Common myeloid progenitor, CD34-positive (primary cell): Measurements from ENCODE around the gene AREG.

Experiments
- CTCF ChIA-PET: fragments of 350-600 bp; sonication (Branson Sonifier 250); formaldehyde crosslinking; loops from one replicate; lab custom pipeline; 2021; ENCODE audit warnings: antibody characterized with exemption; lab: Charles Lee
- POLR2A ChIA-PET: fragments of 350-600 bp; sonication (Branson Sonifier 250); formaldehyde crosslinking; loops from one replicate; lab custom pipeline; 2021; ENCODE audit warnings: antibody characterized with exemption; lab: Charles Lee
- DNase-seq, 3 donors: peaks; one replicate each; pipeline versions ENCODE4 v3.0.0 to v3.0.0-alpha.2; 2013
- H3K27ac ChIP-seq, 2 experiments: 1 replicate in 1 of 2; 2 replicates in 1 of 2; pipeline ENCODE4 v1.7.0; 2013; ENCODE audit warnings: inconsistent platforms in 2 of 2, low read length in 2 of 2, mild to moderate bottlenecking in 2 of 2, low read depth in 1 of 2, moderate library complexity in 1 of 2; ENCODE audit not compliant: severe bottlenecking in 2 of 2, insufficient read depth in 1 of 2, poor library complexity in 1 of 2
- H3K27me3 ChIP-seq, 5 experiments: replicated peaks in 2 of 5; 1 replicate in 3 of 5; 2 replicates in 2 of 5; pipeline versions ENCODE4 v1.6.1 to v1.7.0; 2013; ENCODE audit warnings: low read length in 4 of 5, mild to moderate bottlenecking in 2 of 5, moderate library complexity in 2 of 5, inconsistent platforms in 1 of 5; ENCODE audit not compliant: insufficient read depth in 5 of 5, control insufficient read depth in 4 of 5
- H3K36me3 ChIP-seq, 4 experiments: 1 replicate in 2 of 4; 2 replicates in 2 of 4; pipeline versions ENCODE4 v1.6.1 to v1.7.0; 2013; ENCODE audit warnings: low read length in 3 of 4, control low read depth in 1 of 4, mild to moderate bottlenecking in 1 of 4; ENCODE audit not compliant: control insufficient read depth in 4 of 4, insufficient read depth in 4 of 4
- H3K4me1 ChIP-seq, 4 experiments: 1 replicate in 3 of 4; 2 replicates in 1 of 4; pipeline versions ENCODE4 v1.6.1 to v1.7.1; 2013; ENCODE audit warnings: low read length in 3 of 4, mild to moderate bottlenecking in 3 of 4, control low read depth in 1 of 4, inconsistent platforms in 1 of 4, moderate library complexity in 1 of 4; ENCODE audit not compliant: control insufficient read depth in 4 of 4, insufficient read depth in 4 of 4; ENCODE audit errors: control extremely low read depth in 1 of 4
- H3K4me3 ChIP-seq, 7 experiments: 1 replicate in 4 of 7; 2 replicates in 3 of 7; pipeline versions ENCODE4 v1.5.1 to v1.7.0; 2013; ENCODE audit warnings: mild to moderate bottlenecking in 7 of 7, low read length in 6 of 7, moderate library complexity in 6 of 7, inconsistent platforms in 2 of 7, low read depth in 2 of 7, control low read depth in 1 of 7; ENCODE audit not compliant: insufficient read depth in 4 of 7, control insufficient read depth in 1 of 7; ENCODE audit errors: extremely low read depth in 1 of 7
- H3K9me3 ChIP-seq, 5 experiments: 1 replicate in 4 of 5; 2 replicates in 1 of 5; pipeline versions ENCODE4 v1.6.1 to v1.7.1; 2013; ENCODE audit warnings: low read length in 4 of 5, mild to moderate bottlenecking in 2 of 5, inconsistent platforms in 1 of 5, low read depth in 1 of 5, moderate library complexity in 1 of 5; ENCODE audit not compliant: control insufficient read depth in 4 of 5, insufficient read depth in 2 of 5; ENCODE audit errors: control extremely low read depth in 1 of 5
- WGBS: methylation state at CpG from one replicate; pipeline ENCODE4 v1.1.5; 2013; ENCODE audit not compliant: insufficient coverage; 5-methylcytosine and 5-hydroxymethylcytosine counted together

The AREG gene

DNA sequence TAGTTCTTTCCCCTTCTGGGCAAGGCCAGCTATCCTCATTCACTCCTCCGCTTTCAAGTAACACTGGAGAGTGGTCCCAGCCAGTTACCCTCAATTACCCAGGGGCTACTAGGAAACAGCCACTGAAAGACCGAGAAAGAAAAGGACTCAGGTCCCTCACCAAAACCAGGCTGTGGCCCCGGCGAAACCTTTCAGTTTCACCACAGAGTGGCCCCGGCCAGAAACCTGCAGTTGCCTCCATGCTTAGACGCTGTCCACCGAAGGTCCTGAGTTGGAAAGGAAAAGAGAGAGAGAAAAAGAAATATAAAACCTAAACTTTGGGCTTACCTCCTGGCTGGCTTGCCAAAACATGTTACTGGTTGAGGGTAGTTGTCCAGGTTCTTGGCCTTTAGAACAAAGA lies 5.0 kb upstream of the AREG start:
- no peak overlapping the region for H3K27ac ChIP-seq
- H3K9me3 ChIP-seq = peaks cover 0 to 3% (median 0%) of the 10 kb centered on the region in 5 experiments
- no peak for DNase-seq
- POLR2A ChIA-PET = no interaction called here
- 100% methylated on average over 4 of the region's 7 CpGs for WGBS
- peaks cover 0 to 4% (median 0%) of the 10 kb centered on the region in 5 experiments for H3K27me3 ChIP-seq
- H3K36me3 ChIP-seq = no peaks in the 10 kb centered on the region
- no peak overlapping the region for H3K4me3 ChIP-seq
- CTCF ChIA-PET = no interaction called here
- peaks cover 5 to 8% (median 6%) of the 10 kb centered on the region in 4 experiments for H3K4me1 ChIP-seq

DNA sequence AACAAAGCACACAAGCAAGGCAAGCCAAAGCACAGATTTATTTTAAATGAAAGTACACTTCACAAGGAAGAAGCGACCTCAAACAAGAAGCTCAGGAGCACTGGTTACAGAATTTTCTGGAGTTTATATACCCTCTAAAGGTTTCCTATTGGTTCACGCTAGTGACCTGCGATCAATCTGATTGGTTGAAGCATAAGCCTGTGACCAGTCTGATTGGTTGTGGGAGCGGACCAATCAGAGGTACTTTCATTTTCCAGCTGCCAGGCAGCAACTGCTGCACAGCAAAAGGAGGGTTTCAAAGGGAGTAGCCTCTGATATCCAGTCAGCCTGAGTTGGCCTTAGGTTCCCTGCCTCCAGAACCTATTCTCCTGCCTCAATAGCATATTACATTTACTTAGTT lies 4.6 kb upstream of the AREG start:
- 96% methylated on average over 4 of the region's 4 CpGs for WGBS
- H3K4me1 ChIP-seq = peaks cover 6 to 9% (median 7%) of the 10 kb centered on the region in 4 experiments
- ChIA-PET POLR2A (no interaction called here), CTCF (no interaction called here)
- H3K9me3 ChIP-seq = peaks cover 0 to 3% (median 0%) of the 10 kb centered on the region in 5 experiments
- no peak overlapping the region for H3K4me3 ChIP-seq
- DNase-seq = no peak
- no peak overlapping the region for H3K27ac ChIP-seq
- no peaks in the 10 kb centered on the region for H3K36me3 ChIP-seq
- peaks cover 0 to under 1% (median 0%) of the 10 kb centered on the region in 5 experiments for H3K27me3 ChIP-seq

DNA sequence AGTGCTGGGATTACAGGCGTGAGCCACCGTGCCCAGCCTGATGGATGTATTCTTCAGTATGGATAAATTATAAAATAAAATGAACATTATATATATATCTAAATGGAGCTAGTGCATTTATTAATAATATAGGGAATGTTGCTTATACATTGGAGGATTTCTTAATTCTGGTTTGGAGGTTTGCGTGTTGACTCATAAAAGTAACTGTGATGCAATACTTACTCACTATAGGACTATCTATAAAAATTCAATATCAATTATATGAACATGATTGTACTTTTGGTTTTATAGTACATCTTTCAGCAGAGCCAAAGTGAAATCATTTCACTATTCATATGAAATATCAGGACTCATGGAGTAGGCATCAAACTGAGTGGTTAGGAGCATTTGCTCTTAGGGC lies 3.2 kb upstream of the AREG start:
- CTCF ChIA-PET = interaction anchor here (1.0 to 1.3 kb wide), 2 partner anchors 9 to 65 kb away, joined by 3 to 4 read pairs; no protein-coding TSS in a partner anchor

DNA sequence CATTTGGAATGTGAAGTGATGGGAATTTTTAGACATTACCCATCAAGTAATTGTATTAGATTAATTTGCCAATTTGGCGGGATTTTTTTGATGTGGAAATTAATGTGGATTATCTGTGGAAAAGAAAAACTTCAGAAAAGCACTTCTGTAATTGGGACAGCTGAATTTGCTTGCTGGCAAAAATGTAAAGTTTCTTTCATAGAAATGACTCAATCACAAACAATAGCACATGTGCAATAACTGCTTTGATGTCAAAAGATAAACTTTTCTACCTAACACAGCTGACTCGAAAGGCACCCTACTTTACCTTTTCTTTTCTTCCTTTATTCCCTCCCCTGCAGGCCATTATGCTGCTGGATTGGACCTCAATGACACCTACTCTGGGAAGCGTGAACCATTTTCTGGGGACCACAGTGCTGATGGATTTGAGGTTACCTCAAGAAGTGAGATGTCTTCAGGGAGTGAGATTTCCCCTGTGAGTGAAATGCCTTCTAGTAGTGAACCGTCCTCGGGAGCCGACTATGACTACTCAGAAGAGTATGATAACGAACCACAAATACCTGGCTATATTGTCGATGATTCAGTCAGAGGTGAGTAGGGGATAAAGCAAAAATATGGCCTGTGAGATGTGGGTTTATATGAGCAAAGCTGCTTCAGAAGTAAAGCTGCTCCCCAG lies 1.4 kb downstream of the AREG start:
- H3K27me3 ChIP-seq = no peaks in the 10 kb centered on the region
- no peaks in the 10 kb centered on the region for H3K9me3 ChIP-seq
- DNase-seq = no peak
- peak overlapping the region in 1 of 7 experiments; percentile 80 for H3K4me3 ChIP-seq
- WGBS = 100% methylated on average over 5 of the region's 8 CpGs
- H3K4me1 ChIP-seq = peaks cover 8 to 14% (median 9%) of the 10 kb centered on the region in 4 experiments
- H3K27ac ChIP-seq = no peak overlapping the region
- peaks cover 0 to 3% (median 0%) of the 10 kb centered on the region in 4 experiments for H3K36me3 ChIP-seq
- POLR2A ChIA-PET = no interaction called here
- CTCF ChIA-PET = interaction anchor here (1.0 to 3.7 kb wide), 8 partner anchors 9 to 128 kb away, joined by 3 to 35 read pairs (median 7); no protein-coding TSS in a partner anchor

More for the DNA sequence above, 3.2 kb upstream of the AREG start:
- DNase-seq = no peak
- H3K36me3 ChIP-seq = peaks cover 0 to 1% (median 0%) of the 10 kb centered on the region in 4 experiments
- H3K4me3 ChIP-seq = no peak overlapping the region
- no peaks in the 10 kb centered on the region for H3K27me3 ChIP-seq
- POLR2A ChIA-PET = no interaction called here
- H3K9me3 ChIP-seq = no peaks in the 10 kb centered on the region
- no CpG with 5 or more reads among the region's 3 CpGs for WGBS
- H3K27ac ChIP-seq = no peak overlapping the region
- peaks cover 8 to 12% (median 9%) of the 10 kb centered on the region in 4 experiments for H3K4me1 ChIP-seq

DNA sequence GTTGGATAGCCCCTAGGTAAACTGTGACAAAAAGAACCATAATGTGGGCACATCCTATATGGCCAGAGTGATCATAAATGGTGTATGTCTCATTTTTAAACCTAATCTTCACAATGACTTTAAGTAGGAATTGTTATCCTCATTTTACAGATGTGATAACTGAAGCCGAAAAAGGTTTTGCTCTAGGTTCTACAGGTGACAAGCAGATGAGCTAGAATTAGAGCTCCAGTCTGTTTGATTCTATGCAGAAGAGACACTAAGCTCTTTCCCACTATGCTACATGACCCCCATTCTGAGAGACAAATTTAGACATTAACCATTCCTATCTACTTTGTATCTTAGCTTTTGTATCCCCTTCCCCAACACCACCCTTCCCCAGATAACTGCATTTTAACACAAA lies 2.0 kb downstream of the AREG start:
- 78% methylated on average over 1 of the region's 1 CpG for WGBS
- no peak overlapping the region for H3K27ac ChIP-seq
- no peaks in the 10 kb centered on the region for H3K9me3 ChIP-seq
- no peak for DNase-seq
- ChIA-PET CTCF (interaction anchor here (1.0 to 3.7 kb wide), 7 partner anchors 9 to 127 kb away, joined by 3 to 35 read pairs (median 7); no protein-coding TSS in a partner anchor), POLR2A (no interaction called here)
- H3K4me3 ChIP-seq = peak overlapping the region in 1 of 7 experiments; percentile 80
- peaks cover 0 to 3% (median 0%) of the 10 kb centered on the region in 4 experiments for H3K36me3 ChIP-seq
- H3K4me1 ChIP-seq = peaks cover 8 to 16% (median 9%) of the 10 kb centered on the region in 4 experiments
- no peaks in the 10 kb centered on the region for H3K27me3 ChIP-seq

DNA sequence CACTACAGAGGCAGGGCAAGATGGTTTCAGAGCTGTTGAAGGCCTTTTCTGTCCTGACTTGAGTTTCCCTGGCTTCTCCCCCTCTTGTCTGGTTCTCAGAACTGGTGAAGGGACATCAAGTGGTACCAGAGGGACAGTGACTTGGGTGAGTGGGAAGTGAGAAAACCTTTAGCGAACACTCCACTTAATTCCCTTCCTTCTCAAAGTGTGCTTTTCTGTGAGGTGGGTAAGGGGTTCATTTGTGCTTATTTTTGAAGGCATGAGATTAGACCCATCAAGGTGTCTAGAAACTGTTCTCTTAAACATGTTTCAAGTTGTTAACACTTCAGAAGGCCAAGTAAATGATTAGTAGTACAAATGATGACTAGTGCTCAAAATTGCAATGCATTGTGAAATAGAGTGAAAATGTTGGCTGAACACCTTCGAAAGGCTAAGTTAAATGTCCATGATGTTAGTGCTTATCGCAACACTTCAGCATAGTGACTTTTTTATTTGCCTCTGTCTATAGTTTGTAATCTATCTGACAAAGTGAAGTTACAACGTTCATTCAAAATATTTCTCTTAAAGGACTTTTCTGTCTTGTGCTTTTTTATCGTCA lies 2.8 kb downstream of the AREG start:
- POLR2A ChIA-PET = no interaction called here

More for the DNA sequence above, 2.8 kb downstream of the AREG start:
- Histone ChIP-seq H3K27me3 (no peaks in the 10 kb centered on the region), H3K4me1 (peaks cover 8 to 16% (median 9%) of the 10 kb centered on the region in 4 experiments), H3K9me3 (no peaks in the 10 kb centered on the region), H3K36me3 (peaks cover 0 to 3% (median 0%) of the 10 kb centered on the region in 4 experiments), H3K27ac (no peak overlapping the region), H3K4me3 (peak overlapping the region in 1 of 7 experiments; percentile 80)
- CTCF ChIA-PET = interaction anchor here (0.5 to 3.7 kb wide), 6 partner anchors 8 to 248 kb away, joined by 3 to 35 read pairs (median 4); no protein-coding TSS in a partner anchor
- WGBS = 100% methylated on average over 2 of the region's 5 CpGs
- DNase-seq = no peak
